HG02981 (cell line): ENCODE measurements around the gene ZNF500.

Experiments
- ATAC-seq: cut with Tn5 transposase; IDR thresholded peaks from one replicate; pipeline ENCODE4 v1.9.1; 2021; ENCODE audit warnings: mild to moderate bottlenecking, moderate library complexity; ENCODE audit not compliant: unreplicated experiment

The ZNF500 gene

DNA sequence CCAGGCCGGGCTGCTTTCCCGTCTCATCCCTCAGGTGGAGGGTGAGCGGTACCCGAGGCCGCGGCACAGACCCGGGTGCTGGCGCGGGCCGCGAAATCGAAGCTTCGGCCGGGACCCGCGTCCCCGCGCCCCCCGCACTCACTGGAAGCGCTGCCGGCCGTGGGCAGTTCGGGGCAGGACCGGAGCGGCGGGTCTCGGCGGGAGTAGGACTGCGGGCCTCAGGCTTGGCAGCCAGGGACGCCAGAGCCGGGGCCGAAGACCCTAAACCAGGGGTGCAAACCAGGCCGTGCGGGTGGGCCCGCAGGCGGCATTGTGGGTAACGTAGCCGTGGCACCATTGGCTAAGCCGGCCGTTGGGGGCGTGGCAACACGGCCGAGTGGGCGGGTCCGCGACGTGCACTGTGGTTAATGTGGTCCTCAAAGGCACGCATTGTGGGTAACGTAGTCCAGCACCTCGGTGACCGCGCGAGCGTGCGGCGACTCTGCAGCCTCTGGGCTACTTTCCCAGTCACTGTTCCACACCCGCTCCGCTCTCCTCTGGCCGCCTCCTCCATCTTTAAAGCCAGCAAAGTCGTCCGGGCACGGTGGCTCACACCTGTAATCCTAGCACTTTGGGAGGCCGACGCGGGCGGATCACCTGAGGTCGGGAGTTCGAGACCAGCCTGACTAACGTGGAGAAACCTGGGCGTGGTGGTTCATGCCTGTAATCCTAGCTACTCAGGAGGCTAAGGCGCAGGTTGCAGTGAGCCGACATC lies at the start of gene ZNF500:
TSS of gene ZNF500 (minus strand) at position 288 of the 754 bp plus-strand sequence. CDS start 1,184 bp downstream, outside the sequence.
- peak; percentile 85 for ATAC-seq

DNA sequence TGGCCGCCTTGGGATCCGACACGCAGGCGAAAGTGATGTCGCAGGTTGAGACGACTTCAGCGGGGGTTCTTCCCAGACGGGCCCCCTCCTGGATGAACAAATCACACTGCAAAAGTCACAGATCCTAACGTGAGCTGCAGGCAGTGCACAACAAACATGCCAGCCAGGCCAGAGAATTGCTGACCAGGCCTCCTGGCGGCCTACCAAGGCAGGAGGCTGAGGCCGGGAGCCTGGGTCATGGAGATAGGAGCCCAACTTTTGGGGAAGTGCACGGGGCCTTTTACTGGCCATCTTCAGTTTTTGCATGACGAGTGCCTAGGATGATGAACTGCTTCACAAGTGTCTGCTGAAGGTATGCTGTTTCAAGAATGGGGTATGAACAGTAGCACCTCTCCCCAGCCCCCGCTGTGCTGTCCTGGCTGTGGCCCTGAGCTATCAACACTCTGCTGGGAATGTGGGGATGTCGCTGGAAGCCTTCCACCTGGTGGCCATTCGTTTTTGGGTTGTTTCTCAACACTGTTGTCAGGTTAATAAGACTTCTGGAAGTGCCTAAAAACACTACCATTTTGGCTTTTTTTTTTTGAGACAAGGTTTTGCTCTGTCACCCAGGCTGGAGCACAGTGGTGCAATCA lies 47.7 kb upstream of the ZNF500 start:
- ATAC-seq, result no peak

DNA sequence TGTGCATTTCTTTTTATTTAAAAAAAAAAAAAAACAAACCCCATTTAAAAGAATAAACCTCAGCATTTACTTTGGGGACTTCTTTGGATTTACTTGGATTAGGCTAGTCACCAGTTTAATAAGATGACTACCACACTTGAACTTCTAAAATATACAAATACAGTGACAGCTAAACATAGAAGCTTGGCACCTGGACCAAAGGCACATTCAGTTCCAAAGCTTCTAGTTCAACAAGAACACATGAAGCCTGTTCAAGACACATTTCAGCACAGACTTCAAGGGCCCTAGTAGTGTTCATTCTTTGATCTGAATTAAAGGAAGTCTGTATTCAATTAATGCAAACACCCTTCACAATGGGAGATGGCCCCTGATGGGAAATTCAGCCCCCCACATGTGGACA lies 47.1 kb upstream of the ZNF500 start:
- ATAC-seq, result no peak

DNA sequence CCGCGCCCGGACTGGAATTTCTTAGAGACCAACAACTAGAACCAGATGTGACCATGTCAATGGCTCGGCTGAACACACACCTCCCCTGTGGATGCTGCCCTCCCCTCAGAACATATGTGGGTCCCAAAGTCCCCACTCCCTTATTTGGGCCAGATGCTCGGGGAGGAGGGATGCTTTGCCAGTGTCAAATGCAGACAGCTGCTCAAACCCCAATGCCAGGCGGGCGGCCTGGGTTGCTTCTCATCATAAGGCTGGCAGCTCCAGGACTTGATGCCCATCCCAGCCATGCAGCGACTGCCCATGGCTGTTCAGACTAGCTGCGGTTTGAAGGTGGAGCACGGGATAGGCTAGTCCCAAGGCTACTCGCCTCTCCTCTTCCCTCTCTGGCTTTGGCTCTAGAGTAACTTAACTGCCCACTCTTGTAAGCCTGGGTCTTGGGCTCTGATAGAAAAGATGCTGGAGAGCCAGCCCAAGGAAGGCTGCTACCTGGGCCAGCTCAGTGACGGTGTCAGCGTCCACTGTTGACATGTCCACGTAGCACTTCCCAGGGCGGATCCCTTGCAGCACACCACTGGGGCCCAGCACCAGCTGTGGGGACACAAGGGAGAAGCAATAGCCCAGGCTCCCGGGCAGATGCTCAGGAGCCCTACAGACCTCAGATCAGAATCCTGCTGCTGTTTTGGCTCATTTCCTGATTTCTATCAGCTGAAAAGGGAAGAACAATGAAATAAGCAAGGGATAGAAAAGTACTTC lies 46.5 kb upstream of the ZNF500 start:
- no peak for ATAC-seq

DNA sequence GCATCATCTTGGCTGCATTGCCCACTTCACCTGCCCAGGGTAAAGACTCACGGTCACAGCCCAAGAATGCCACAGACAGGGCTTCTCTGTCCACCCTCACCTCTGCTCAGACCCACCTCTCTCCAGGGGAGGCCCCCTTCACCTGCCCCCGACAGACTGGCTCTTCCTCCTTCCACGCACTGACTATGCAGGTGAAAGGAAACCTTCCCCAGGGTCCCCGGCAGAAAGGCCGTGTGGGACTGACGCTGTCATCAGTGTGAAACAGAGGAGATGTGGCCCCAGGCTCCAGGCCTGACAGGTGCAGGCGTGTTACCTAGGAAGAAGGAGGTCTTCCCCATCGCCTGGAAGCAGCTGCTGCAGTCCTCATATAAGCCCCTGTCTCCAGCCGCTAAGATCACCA lies 44.8 kb upstream of the ZNF500 start:
- ATAC-seq, result no peak

DNA sequence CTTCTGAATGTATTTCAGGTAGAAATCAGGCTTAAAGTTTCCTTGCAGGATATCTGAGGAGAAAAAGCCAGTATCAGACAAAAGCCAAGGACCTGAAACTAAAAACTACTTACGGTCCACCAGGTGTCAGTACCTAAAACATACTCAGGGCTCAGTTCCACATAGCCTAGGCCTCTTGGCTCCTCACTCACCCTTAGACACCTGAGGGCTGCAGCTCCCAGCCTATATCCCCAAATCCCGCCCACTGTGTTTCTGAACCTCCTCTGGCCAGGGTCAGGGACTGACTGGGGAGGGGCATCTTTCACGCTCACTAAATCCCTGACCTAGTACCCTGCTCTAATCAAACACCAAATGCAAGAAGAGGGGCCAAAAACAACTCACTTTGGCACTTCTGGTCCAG lies 44.3 kb upstream of the ZNF500 start:
- ATAC-seq, result no peak

DNA sequence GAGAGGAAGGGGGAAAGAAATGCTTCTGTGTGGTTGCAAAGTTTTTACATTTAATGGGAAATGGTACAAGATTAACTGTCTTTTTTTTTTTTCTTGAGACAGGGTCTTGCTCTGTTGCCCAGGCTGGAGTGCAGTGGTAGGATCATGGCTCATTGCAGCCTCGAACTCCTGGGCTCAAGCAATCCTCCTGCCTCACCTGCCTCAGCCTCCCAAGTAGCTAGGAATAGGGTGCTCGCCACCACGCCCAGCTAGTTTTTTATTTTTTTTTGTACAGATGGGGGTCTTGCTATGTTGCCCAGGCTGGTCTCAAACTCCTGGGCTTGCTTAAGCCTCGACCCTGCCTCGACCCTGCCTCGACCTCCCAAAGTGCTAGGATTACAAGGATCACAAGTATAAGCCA lies 39.3 kb upstream of the ZNF500 start:
- ATAC-seq, result no peak

DNA sequence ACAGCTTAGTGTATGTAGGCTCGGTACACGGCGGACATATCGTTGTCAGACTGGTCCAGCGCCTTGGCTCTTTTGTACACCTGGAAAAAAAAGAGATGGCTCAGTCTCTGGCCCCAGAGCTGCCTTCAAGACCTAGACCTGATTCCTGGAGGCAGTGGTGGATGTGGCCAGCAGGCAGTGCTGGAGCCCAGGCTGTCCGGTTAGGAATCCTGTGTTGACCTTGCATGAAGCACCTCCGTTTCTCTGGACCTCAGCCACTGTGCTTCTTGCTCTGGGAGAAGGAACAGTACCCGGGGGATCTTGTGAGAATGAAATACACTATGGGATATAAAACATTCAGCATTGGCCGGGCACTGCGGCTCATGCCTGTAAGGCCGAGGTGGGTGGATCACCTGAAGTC lies 38.3 kb upstream of the ZNF500 start:
- ATAC-seq, result no peak

DNA sequence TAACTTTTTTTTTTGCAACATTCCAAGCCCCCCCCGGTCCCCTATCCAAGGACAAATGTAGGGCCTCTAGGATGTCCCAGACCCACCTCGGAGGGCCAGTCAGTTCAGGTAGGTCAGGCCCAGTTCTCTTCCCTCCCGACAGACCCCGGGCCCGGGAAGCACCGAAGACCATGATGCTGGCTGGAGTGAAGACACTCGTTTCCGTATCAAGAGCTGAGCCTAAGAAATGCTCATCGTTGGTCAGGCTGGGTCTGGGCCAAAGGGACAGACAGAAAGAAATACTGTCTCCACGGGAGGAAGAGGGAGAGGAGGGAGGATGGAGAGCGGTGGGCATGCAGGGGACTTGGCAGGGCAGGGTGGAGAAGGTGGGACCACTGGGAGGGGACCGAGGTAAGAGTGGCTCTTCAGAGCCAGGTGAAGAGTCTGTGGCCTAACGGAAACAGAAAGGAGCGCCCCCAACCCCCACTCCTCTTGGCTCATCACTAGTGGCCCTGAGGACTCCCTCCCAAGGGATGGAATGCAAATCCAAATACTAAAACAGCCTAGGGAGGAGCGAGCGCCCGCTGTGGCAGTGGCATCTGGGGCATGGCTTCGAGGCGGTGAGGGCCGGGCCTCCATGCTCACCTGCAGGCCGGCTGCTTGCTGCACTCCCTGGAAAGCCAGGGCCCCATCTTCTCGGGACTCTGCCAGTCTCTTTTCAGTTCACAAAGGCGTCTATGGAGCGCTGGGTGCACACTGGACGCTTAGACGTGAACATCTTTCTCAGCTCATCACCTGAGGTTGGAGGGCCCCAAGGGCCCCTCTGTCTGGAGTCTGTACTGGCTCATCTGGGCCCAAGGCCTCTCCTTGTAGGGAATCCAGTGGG lies 37.2 kb upstream of the ZNF500 start:
- ATAC-seq, result no peak

DNA sequence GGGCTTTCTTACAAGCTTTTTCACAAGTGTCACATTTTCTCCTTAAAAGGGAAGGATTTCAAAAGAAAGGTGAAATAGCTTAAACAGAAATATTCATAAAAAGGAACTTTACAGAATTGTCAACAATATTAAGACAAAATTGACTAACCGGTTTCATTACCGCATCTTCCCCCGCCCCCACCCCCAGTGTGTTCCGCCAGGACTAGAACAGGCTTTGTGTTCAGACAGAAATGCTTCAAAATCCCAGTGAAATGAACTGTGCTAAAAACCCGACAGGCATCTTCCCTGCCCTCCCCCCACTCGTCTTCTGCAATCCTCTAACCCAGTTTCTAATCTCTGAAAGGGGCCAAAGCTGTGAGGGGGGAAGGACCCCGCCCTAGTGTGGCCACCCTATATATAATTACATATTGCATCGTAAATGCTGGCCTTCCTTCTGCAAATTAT lies 36.5 kb upstream of the ZNF500 start:
- ATAC-seq, result no peak

DNA sequence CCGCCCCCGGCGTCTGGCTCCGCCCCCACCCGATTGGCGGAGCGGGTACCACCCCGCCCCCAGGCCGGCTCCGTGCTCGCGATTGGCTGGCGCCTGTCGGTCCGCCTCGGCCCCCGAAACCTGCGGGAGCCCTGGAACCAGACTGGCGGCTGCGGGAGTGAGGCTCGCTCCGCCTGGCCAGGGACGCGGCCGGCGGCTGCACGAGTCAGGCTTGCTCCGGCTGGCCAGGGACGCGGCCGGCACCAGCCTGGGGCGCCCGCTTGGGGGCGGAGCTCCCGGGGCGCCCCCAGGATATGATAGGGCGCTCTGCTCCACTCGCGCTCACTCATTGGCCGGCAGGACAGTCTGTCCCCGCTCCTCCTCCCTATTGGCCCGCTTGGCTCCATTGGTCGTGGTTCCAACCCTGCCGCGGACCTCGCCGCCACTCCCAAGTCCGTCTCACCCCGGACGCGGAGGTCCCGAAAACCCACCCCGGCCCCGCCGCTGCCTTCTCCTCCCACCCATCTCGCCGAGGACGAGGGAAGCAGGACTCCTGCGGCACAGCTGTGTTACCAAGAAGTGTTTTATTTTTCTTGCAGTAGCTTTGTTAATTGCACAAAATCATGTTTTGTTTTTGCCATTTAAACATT lies 35.8 kb upstream of the ZNF500 start:
- peak; percentile 93 for ATAC-seq

DNA sequence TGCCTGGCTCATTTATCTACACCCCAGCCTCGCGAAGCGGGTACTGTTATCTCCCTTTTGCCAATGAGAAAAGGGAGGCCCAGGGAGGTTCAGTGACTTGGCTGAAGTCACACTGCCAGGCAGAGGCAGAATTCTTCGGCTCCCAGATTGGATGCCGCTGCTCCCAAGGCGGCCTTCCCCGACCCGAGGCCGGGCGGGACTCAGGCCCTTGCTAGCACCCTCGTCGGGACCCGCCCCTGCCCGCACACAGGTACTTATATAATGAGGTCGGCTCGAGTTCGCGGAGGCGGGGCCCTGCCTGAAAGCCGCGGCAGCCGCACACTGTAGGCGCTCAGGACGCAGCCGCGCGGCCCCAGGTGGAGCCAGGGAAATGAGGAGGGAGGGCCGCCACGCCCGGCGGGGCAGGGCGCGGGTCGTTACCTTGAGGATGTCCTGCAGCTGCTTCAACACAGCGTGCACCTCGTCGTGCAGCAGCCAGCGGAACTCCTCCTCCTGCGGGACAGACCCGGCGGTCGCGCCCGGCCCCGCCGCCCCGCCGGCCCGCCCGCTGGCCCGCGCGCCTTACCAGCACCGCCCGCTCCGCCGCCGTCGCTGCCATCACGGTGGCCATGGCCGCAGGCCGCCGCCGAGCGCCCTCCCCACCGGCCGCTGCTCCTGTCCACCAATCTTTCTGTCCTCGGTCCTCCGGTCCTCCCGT lies 35.1 kb upstream of the ZNF500 start, which contains the start of gene ROGDI:
TSS of gene ROGDI (minus strand) at position 672 of the 697 bp plus-strand sequence. CDS start at position 610, 62 bp downstream.
- peak; percentile 41 for ATAC-seq

DNA sequence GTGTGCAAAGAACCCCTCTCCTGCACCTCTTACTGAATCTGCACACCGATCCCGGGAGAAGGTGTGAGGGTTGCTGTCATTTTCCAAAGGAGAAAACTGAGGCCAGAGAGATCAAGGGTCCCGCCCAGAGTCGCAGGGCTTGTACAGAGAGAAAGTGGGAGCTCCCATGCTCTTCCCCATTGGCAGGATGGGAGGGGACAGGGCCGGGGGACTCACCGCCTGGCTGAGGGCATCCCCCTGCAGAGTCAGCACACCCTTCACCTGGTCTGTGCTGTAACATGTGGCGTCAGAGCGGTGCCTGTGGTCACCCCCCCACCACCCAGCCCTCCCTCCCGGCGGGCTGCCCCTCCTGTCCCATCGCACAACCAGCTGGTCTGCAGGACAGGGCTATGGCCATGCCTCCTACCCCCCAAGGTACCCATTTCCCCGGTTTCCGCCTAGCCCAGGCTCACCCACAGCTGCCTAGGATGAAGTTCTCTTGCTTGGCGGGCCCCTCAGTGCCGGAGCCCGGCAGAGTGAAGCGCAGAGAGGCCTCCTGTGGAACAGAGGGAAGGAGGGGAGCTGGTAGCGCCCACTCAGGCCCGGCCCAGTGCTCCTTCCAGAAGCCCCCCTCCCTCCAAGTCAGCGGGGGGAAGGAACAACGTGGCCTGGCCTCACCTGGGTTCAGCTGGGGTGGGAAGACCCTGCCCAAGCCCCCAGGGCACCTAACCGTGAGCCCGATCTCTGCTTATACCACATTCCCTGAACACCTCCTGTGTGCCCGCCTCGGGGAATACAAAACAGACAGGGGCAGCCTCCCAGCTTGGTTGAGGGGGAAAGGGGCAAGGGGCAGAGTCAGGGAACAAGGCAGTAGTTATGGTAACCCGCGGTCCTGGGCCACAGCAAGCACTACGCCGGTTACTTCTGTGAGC lies 34.3 kb upstream of the ZNF500 start:
- no peak for ATAC-seq

DNA sequence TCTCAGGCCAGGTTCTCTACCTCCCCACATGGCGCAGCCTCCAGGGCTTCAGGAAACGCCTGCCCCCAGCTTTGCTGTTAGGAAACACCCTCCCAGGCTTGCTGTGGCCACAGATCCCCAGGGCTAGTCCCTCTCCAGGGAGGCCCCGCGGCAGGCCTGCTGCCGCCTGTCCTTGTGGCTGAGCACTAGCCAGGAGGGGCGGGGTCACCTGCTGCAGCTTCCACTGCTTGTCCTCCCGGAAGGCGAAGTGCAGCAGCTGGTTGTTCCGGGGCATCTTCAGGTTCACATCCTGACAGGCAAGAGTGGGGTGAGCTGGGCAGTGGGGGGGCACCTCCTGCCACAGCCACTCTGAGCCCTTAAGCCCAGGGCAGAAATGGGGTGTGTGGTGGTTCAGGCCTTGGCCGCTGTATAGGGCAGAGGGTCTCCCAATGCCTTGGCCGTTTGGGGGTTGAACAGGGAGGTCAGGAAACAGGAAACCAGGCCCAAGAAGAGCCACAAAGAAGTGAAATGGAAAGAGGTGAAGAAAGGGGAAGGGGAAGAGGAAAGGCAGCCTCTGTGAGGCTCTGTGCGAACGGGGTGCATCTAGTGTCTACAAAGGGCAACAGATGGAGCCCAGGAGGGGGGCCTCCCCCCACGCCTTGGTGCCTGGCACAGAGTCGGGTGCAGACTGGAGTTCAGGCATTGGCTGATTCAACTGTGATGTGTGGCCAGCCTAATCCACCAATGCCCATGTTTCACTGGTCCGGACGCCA lies 33.5 kb upstream of the ZNF500 start:
- ATAC-seq, result no peak

DNA sequence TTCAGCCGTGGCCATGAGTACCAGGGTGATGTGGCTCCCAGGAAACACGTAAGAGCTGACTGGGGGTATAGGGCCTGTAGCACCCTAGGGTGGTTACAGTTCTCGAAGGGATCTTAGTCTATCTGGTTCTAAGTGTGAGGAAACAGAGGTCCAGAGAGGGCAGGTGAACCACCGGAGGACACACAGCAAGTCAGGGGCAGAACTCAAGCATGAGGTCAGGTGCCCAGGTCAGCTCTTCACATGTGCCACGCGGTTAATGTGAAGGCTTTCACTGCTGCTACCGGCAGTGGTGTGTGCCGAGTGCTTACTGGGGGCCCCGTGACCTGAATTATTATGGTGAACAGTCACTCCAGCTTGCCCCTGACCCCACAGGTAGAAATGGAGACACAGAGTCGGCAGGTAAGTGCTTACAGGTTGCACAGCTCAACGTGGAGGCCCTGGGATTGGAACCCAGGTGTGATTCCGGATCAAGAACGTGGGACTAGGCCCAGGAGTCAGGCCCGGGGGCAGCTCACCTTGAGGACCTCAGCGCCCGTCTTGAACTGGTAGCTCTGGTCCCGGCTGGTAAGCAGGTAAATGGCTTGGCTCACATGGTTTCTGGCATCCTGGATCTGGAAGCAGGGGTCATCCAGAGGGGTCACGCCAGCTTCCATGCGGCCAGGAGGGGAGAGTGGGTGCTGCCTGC lies 32.4 kb upstream of the ZNF500 start:
- ATAC-seq, result no peak

DNA sequence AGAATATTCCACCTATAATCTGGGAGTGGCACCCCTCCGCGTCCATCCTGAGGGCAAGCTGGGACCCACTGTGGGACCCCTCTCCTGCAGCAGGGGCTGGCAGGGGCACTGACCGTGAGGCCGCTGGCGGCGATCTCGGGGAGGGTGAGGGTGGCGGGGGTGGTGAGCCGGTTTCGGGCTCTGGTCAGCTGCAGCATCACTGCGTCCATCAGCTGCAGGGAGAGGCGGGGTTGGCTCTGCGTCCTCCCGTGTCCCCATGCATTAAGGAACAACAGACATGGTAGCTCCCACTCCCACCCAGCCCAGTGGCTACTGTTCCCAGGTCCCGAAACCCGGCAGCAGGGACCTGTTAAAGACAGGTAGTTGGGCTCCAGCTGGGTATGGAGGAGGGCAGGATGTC lies 31.5 kb upstream of the ZNF500 start:
- ATAC-seq, result no peak

DNA sequence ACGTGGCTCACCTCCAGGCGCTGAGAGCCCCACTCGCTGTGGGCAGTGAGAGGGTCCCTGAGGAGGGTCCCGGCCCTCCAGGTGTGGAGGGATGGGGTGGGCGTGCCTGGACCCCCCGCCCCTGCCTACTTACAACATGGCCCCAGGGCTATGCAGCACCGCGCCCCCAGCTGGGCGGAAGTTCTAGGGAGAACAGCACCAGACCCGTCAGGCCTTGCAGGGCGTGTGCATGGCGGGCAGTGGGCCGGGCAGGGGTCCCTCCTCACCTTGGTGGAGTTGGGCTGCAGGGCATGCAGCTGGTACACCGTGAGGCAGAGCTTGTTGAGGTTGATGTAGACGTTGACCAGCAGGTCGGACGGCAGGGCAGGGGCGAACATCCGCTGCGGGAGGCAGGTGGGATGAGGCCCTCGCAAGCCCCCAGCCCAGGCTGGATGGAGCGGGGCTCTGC lies 30.9 kb upstream of the ZNF500 start:
- no peak for ATAC-seq
